HEK293 (cell line): Measurements from ENCODE around the gene HOXD10.

Experiments
- GFI1B ChIP-seq: fragments of 450-650 bp; formaldehyde crosslinking; IDR thresholded peaks from 2 replicates; pipeline ENCODE4 v1.5.1; 2016; ENCODE audit warnings: missing biosample characterization, missing genetic modification characterization
- ZNF274 ChIP-seq, 2 experiments: fragments of 200-500 bp in 1 of 2; fragments of 450-650 bp in 1 of 2; sonication (Bioruptor generic) in 1 of 2; formaldehyde crosslinking in 1 of 2; IDR thresholded peaks; 2 replicates each; pipeline versions ENCODE4 v1.5.1 to v1.6.1; 2014 to 2016; ENCODE audit warnings: borderline replicate concordance in 1 of 2, inconsistent platforms in 1 of 2, low read length in 1 of 2, missing biosample characterization in 1 of 2, missing genetic modification characterization in 1 of 2
- ZNF473 ChIP-seq: fragments of 450-650 bp; formaldehyde crosslinking; IDR thresholded peaks from 2 replicates; pipeline ENCODE4 v1.5.1; 2017; ENCODE audit warnings: missing biosample characterization, missing genetic modification characterization
- TF ChIP-seq, protein P1 (sequence below): fragments of 450-650 bp; formaldehyde crosslinking; IDR thresholded peaks from 2 replicates; pipeline ENCODE4 v1.5.1; 2016; ENCODE audit warnings: missing biosample characterization, missing genetic modification characterization, borderline replicate concordance
- TF ChIP-seq, protein P2 (sequence below): fragments of 450-650 bp; formaldehyde crosslinking; IDR thresholded peaks from 2 replicates; pipeline ENCODE4 v1.5.1; 2017; ENCODE audit warnings: missing biosample characterization, mild to moderate bottlenecking, missing genetic modification characterization, moderate library complexity
- TF ChIP-seq, protein P3 (sequence below): fragments of 450-650 bp; formaldehyde crosslinking; IDR thresholded peaks from 2 replicates; pipeline ENCODE4 v1.5.1; 2016; ENCODE audit warnings: missing biosample characterization, missing genetic modification characterization

DNA sequence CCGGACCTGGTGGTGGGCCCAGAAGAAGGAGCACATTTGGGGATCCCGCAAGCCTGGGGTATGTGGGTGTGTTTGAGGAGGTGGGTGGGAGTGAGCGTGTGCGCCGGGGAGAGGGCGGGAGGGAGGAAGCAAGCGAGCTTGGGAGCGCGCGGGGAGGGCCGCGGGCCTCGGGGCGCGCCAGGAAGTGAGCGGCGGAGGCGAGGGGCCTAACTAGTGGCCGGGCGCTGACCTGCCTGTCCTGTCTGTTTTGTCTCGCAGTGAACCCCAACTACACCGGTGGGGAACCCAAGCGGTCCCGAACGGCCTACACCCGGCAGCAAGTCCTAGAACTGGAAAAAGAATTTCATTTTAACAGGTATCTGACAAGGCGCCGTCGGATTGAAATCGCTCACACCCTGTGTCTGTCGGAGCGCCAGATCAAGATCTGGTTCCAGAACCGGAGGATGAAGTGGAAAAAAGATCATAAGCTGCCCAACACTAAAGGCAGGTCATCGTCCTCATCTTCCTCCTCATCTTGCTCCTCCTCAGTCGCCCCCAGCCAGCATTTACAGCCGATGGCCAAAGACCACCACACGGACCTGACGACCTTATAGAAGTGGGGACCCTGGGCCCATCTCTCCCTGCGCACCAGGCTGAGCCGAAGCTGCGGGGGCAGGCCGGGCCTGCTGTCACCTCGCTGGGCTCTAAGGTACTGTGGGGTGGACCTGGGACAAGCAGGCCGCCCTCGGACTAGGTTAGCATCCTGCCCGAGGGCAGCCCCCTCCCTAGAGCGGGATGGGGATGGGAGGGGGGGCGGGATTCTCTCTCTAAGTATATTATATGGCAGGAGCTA, 36.0 kb downstream of the HOXD10 start:
- TF ChIP-seq ZNF473 (tag by site-specific recombination), result no peak
- TF ChIP-seq, protein P1, sequence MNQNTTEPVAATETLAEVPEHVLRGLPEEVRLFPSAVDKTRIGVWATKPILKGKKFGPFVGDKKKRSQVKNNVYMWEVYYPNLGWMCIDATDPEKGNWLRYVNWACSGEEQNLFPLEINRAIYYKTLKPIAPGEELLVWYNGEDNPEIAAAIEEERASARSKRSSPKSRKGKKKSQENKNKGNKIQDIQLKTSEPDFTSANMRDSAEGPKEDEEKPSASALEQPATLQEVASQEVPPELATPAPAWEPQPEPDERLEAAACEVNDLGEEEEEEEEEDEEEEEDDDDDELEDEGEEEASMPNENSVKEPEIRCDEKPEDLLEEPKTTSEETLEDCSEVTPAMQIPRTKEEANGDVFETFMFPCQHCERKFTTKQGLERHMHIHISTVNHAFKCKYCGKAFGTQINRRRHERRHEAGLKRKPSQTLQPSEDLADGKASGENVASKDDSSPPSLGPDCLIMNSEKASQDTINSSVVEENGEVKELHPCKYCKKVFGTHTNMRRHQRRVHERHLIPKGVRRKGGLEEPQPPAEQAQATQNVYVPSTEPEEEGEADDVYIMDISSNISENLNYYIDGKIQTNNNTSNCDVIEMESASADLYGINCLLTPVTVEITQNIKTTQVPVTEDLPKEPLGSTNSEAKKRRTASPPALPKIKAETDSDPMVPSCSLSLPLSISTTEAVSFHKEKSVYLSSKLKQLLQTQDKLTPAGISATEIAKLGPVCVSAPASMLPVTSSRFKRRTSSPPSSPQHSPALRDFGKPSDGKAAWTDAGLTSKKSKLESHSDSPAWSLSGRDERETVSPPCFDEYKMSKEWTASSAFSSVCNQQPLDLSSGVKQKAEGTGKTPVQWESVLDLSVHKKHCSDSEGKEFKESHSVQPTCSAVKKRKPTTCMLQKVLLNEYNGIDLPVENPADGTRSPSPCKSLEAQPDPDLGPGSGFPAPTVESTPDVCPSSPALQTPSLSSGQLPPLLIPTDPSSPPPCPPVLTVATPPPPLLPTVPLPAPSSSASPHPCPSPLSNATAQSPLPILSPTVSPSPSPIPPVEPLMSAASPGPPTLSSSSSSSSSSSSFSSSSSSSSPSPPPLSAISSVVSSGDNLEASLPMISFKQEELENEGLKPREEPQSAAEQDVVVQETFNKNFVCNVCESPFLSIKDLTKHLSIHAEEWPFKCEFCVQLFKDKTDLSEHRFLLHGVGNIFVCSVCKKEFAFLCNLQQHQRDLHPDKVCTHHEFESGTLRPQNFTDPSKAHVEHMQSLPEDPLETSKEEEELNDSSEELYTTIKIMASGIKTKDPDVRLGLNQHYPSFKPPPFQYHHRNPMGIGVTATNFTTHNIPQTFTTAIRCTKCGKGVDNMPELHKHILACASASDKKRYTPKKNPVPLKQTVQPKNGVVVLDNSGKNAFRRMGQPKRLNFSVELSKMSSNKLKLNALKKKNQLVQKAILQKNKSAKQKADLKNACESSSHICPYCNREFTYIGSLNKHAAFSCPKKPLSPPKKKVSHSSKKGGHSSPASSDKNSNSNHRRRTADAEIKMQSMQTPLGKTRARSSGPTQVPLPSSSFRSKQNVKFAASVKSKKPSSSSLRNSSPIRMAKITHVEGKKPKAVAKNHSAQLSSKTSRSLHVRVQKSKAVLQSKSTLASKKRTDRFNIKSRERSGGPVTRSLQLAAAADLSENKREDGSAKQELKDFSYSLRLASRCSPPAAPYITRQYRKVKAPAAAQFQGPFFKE (tag by site-specific recombination), result no peak
- TF ChIP-seq, protein P2, sequence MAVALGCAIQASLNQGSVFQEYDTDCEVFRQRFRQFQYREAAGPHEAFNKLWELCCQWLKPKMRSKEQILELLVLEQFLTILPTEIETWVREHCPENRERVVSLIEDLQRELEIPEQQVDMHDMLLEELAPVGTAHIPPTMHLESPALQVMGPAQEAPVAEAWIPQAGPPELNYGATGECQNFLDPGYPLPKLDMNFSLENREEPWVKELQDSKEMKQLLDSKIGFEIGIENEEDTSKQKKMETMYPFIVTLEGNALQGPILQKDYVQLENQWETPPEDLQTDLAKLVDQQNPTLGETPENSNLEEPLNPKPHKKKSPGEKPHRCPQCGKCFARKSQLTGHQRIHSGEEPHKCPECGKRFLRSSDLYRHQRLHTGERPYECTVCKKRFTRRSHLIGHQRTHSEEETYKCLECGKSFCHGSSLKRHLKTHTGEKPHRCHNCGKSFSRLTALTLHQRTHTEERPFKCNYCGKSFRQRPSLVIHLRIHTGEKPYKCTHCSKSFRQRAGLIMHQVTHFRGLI (tag by site-specific recombination), result no peak
- TF ChIP-seq GFI1B (tag by site-specific recombination), result no peak
- TF ChIP-seq, protein P3, sequence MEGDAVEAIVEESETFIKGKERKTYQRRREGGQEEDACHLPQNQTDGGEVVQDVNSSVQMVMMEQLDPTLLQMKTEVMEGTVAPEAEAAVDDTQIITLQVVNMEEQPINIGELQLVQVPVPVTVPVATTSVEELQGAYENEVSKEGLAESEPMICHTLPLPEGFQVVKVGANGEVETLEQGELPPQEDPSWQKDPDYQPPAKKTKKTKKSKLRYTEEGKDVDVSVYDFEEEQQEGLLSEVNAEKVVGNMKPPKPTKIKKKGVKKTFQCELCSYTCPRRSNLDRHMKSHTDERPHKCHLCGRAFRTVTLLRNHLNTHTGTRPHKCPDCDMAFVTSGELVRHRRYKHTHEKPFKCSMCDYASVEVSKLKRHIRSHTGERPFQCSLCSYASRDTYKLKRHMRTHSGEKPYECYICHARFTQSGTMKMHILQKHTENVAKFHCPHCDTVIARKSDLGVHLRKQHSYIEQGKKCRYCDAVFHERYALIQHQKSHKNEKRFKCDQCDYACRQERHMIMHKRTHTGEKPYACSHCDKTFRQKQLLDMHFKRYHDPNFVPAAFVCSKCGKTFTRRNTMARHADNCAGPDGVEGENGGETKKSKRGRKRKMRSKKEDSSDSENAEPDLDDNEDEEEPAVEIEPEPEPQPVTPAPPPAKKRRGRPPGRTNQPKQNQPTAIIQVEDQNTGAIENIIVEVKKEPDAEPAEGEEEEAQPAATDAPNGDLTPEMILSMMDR, result no peak
- no peak for TF ChIP-seq ZNF274 (IDR thresholded peaks at IDR 0.05; ENCODE audit: low read length)
- no peak for TF ChIP-seq ZNF274 (tag by site-specific recombination; IDR thresholded peaks at IDR 0.05; ENCODE audit: borderline replicate concordance)
